Coronary artery (tissue), 2 donors: Measurements from ENCODE around the gene LAMTOR1.
A peak's percentile ranks its signal among the peaks of the same experiment; 100 is the strongest.

ENCODE experiments used
- DNase-seq: peaks from one replicate; pipeline ENCODE4 v3.0.0-alpha.2; 2017; ENCODE audit warnings: low spot score
- H3K27ac ChIP-seq, 2 donors: fragments of 200-600 bp; sonication (generic); one replicate each; pipeline ENCODE4 v1.5.1; 2016 to 2019
- H3K4me3 ChIP-seq: fragments of 200-600 bp; sonication (generic); 2 replicates; pipeline ENCODE4 v1.5.1; 2016; ENCODE audit warnings: mild to moderate bottlenecking, moderate library complexity
- TF ChIP-seq, protein P1 (sequence below): fragments of 200-600 bp; sonication (generic); IDR thresholded peaks from one replicate; pipeline ENCODE4 v1.5.1; 2019; ENCODE audit warnings: antibody characterized with exemption

The LAMTOR1 gene

DNA sequence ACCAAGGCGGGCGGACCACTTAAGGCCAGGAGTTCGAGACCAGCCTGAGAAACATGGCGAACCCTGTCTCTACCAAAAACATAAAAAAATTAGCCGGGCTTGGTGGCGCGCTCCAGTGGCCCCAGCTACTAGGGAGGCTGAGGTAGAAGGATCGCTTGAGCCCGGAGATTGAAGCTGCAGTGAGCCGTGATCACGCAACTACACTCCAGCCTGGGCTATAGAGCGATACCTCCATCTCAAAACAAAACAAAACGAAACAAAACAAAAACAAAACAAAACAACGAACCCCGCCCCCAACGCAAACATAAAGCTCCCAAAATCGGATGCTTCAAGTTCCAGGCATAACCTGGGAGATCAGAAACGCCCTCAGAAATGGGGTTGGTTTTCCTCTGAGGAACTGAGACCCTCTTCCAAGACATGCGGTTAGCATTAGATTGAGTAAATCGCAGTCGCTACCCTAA, 21.9 kb downstream of the LAMTOR1 start:
- H3K4me3 ChIP-seq, result peak overlapping the region; percentile 77
- peak overlapping the region; percentile 89 to 93 for H3K27ac ChIP-seq
- TF ChIP-seq, protein P1, sequence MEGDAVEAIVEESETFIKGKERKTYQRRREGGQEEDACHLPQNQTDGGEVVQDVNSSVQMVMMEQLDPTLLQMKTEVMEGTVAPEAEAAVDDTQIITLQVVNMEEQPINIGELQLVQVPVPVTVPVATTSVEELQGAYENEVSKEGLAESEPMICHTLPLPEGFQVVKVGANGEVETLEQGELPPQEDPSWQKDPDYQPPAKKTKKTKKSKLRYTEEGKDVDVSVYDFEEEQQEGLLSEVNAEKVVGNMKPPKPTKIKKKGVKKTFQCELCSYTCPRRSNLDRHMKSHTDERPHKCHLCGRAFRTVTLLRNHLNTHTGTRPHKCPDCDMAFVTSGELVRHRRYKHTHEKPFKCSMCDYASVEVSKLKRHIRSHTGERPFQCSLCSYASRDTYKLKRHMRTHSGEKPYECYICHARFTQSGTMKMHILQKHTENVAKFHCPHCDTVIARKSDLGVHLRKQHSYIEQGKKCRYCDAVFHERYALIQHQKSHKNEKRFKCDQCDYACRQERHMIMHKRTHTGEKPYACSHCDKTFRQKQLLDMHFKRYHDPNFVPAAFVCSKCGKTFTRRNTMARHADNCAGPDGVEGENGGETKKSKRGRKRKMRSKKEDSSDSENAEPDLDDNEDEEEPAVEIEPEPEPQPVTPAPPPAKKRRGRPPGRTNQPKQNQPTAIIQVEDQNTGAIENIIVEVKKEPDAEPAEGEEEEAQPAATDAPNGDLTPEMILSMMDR, result no peak
- no peak for DNase-seq

DNA sequence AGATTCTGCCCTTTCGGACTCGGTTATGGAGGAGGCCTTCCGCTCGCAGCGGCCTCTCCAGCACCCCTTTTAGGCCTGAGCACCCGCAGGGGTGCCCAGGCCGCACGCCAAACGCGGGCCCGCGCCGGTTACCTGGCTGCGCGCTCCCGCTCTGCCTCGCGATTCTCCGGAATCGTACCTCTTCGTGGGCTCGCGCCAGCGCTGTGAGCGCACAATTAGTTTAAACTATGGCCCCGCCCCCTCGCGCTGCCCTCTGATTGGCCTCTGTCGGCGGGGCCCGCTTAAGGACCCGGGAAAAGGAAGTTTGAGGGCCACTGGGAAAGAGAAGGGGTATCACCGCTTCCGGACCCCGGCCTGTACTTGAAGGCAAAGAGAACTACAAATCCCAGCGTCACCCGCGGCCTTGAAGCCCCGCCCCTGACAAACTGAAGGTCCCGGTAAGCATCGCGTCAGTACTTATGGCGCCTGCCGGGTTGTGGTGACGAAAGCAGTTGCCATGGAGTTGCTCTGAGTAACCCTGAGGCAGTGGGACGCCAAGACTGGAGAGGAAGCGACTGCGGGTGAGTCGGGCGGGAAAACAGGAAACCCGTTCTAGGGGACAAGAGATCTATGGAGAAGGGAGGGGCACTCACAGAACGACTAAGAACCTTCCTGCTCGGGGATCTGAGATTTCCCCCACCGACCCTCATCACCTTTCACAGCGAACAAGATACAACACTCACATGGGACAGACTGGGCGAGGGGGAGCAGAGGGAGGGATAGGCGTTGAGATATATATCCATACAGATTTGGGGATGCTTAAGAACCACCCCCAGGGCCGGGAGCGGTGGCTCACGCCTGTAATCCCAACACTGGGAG, 22.5 kb downstream of the LAMTOR1 start, which contains the start of the genes LRRC51 and NUMA1:
LRRC51 (plus strand) TSS at position 525 of the 858 bp plus-strand sequence. CDS start 8,234 bp downstream, outside the sequence.
NUMA1 (minus strand) TSS at position 217 of the 858 bp plus-strand sequence. CDS start 44,599 bp downstream, outside the sequence.
- peak within 1 kb of the TSS; percentile 89 to 93 for H3K27ac ChIP-seq
- DNase-seq, result peak; percentile 100
- TF ChIP-seq, protein P1, result no peak

DNA sequence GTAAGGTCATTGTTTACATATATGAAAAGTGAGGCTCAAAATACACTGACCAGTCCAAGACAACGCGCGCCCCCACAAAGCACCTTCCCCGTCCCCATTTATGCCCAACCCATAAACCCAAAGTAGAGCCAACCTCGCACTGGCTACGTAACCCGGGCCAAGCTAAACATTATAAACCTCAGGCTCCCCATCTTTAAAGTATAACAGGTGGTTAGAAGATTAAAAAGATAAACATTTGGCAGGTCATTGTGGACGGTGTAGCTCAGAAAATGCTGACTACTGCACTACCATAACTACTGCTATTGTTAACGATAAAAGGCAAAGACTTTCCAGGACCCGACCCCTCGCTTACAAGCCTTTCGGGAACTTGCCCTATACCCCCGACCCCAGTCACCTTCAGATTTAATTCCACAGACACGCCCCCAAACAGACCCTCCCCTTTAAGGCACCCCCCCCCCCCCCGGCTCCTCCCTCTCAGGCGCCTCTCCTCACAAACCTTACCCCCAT, 23.2 kb downstream of the LAMTOR1 start:
- TF ChIP-seq, protein P1, result no peak
- Histone ChIP-seq H3K27ac (peak overlapping the region; percentile 89 to 93), H3K4me3 (peak overlapping the region; percentile 77)
- no peak for DNase-seq

More for the DNA sequence above, 22.5 kb downstream of the LAMTOR1 start, which contains the start of the genes LRRC51 and NUMA1:
- peak within 1 kb of the TSS; percentile 77 for H3K4me3 ChIP-seq

DNA sequence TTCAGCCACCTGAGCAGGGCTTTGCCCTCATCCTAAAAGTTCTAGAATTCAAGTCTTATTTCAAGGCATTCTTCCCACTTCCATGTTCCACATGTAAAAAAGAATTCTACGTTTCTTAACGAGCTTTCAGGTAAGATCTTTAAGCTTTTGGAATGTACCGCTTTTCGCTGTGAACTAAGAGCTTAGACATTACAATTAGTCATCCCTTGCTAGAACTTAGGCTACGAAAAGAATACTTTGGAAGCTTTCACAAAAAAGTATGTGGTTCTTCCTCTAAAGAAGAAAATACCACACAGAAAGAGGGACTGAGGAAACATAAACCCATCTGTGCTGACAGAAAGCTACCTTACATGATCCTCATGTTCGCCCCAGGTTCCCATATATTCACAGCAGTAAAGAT, 24.6 kb downstream of the LAMTOR1 start:
- no peak for DNase-seq
- no peak overlapping the region for H3K4me3 ChIP-seq
- peak overlapping the region; percentile 78 to 93 for H3K27ac ChIP-seq
- TF ChIP-seq, protein P1, result no peak

DNA sequence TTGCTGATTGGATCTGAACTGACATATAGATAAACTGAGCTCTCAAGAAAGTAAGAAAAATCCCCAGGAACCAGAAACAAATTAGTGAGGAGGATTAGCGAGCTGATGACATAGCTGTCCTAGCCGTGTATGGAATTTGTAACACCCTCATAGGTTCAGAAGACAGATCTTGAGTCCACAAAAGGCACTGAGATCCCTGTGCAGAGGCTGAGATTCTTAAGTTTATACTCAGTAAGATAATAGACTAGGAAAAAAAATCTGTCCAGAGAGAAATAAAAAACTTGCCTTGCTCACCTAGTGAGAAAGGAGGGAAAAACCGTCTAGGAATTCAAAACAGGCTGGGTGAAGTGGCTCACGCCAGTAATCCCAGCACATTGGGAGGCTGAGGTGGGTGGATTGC, 27.3 kb downstream of the LAMTOR1 start:
- H3K27ac ChIP-seq, result no peak overlapping the region
- no peak overlapping the region for H3K4me3 ChIP-seq
- no peak for DNase-seq
- TF ChIP-seq, protein P1, result no peak

DNA sequence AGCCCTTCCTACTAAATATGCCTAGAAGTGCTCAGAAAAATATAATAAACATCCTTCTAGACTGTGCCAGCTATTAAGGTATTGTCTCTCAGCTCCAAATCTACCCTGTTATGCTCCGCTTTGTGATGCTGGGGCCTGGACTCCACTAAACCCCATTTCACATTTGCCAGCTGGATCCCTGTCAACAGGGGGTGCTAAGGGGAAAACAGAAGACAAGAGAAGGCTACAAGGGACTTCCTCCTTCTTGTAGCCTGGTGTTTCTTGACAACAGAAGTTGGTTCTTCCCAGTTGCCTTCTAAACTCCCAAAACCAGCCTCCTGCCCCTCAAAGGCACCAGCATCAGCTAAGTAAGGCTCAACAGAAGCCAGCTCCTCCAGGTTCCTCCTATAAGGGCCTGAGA, 28.0 kb downstream of the LAMTOR1 start:
- Histone ChIP-seq H3K27ac (no peak overlapping the region), H3K4me3 (no peak overlapping the region)
- no peak for DNase-seq
- TF ChIP-seq, protein P1, result no peak
